Activated CD4-positive, alpha-beta T cell treated with anti-CD3 and anti-CD28 coated beads, Interleukin-2, amount 50 U/mL, for 24 hours (primary cell): ENCODE measurements around the gene DUSP8.
"Not testable (repeated sequence)": the region's sequence is repeated elsewhere in the genome, so short reads cannot be mapped to it uniquely, and the experiment has no call there.

Experiments
- DNase-seq, 2 donors: peaks; one replicate each; pipeline ENCODE4 v3.0.0-alpha.2; 2020; ENCODE audit warnings: low read depth in 1 of 2, low spot score in 1 of 2

The DUSP8 gene

GRCh38 chr11:1572197-1573076 lies at the start of gene DUSP8:
TSS of gene DUSP8 (minus strand) at chr11:1572271. CDS start at chr11:1565826, 6,445 bp downstream.
- DNase-seq: peak; percentile 86 to 87

GRCh38 chr11:1619449-1619848 lies 47.4 kb upstream of the DUSP8 start:
- no peak for DNase-seq

- no peak for DNase-seq
Measured at GRCh38 chr11:1618231-1618630, 46.2 kb upstream of the DUSP8 start.

- no peak for DNase-seq
Measured at GRCh38 chr11:1608363-1608762, 36.3 kb upstream of the DUSP8 start, which contains the start of gene KRTAP5-3. TSS of gene KRTAP5-3 (minus strand) at chr11:1608463. CDS start at chr11:1608385, 78 bp downstream.

GRCh38 chr11:1607901-1608300 lies 35.8 kb upstream of the DUSP8 start:
- not testable (repeated sequence) for DNase-seq

- DNase-seq: not testable (repeated sequence)
Measured at GRCh38 chr11:1607156-1607845, 35.2 kb upstream of the DUSP8 start.

- not testable (repeated sequence) for DNase-seq
Measured at GRCh38 chr11:1605923-1606322, 33.9 kb upstream of the DUSP8 start.

- no peak for DNase-seq
Measured at GRCh38 chr11:1604711-1605110, 32.6 kb upstream of the DUSP8 start.

- DNase-seq: no peak
Measured at GRCh38 chr11:1604181-1604580, 32.1 kb upstream of the DUSP8 start.

- DNase-seq: no peak
Measured at GRCh38 chr11:1603629-1604028, 31.6 kb upstream of the DUSP8 start.

- not testable (repeated sequence) for DNase-seq
Measured at GRCh38 chr11:1601663-1602062, 29.6 kb upstream of the DUSP8 start.

- no peak for DNase-seq
Measured at GRCh38 chr11:1600626-1601025, 28.6 kb upstream of the DUSP8 start.

GRCh38 chr11:1598816-1599215 lies 26.7 kb upstream of the DUSP8 start:
- DNase-seq: no peak

GRCh38 chr11:1598406-1598805 lies 26.3 kb upstream of the DUSP8 start:
- DNase-seq: not testable (repeated sequence)

- DNase-seq: no peak
Measured at GRCh38 chr11:1597994-1598380, 25.9 kb upstream of the DUSP8 start, which contains the start of gene KRTAP5-2. TSS of gene KRTAP5-2 (minus strand) at chr11:1598294. CDS start at chr11:1598250, 44 bp downstream.

- no peak for DNase-seq
Measured at GRCh38 chr11:1597331-1597993, 25.4 kb upstream of the DUSP8 start.

- not testable (repeated sequence) for DNase-seq
Measured at GRCh38 chr11:1596576-1597121, 24.6 kb upstream of the DUSP8 start.

- DNase-seq: not testable (repeated sequence)
Measured at GRCh38 chr11:1595994-1596575, 24.0 kb upstream of the DUSP8 start.

GRCh38 chr11:1592628-1593027 lies 20.6 kb upstream of the DUSP8 start:
- DNase-seq: no peak

GRCh38 chr11:1589996-1590395 lies 17.9 kb upstream of the DUSP8 start:
- no peak for DNase-seq
